Motor neuron (in vitro differentiated cells): ENCODE data around the gene MAD1L1. TPM values are rescaled to one million over a fixed set of nuclear protein-coding genes. Genes with fewer than 3 reads are reported as not detected.
A peak's percentile ranks its signal among the peaks of the same experiment; 100 is the strongest.
"Not testable (repeated sequence)": the region's sequence is repeated elsewhere in the genome, so short reads cannot be mapped to it uniquely, and the experiment has no call there.

Experiments used
- ATAC-seq, 8 experiments: fragments of 200-7000 bp; cut with Tn5 transposase; replicated peaks in 6 of 8; 2 replicates each; pipeline ENCODE4 v1.8.0; 2021; ENCODE audit warnings: mild to moderate bottlenecking in 8 of 8, moderate library complexity in 8 of 8
- H3K27ac ChIP-seq, 2 donors: fragments of 250-450 bp; sonication (Bioruptor Pico); 2 replicates each; pipeline ENCODE4 v1.9.0; 2021; ENCODE audit warnings: antibody characterized with exemption in 2 of 2, mild to moderate bottlenecking in 2 of 2, moderate library complexity in 1 of 2
- H3K4me1 ChIP-seq, 2 donors: fragments of 250-450 bp; sonication (Bioruptor Pico); replicated peaks in 1 of 2; 2 replicates each; pipeline ENCODE4 v1.6.1; 2021; ENCODE audit warnings: antibody characterized with exemption in 2 of 2, mild to moderate bottlenecking in 2 of 2, moderate library complexity in 1 of 2
- H3K4me3 ChIP-seq, 5 donors: fragments of 250-450 bp; sonication (Bioruptor Pico); 2 replicates each; pipeline ENCODE4 v1.9.0; 2021; ENCODE audit warnings: antibody characterized with exemption in 5 of 5, mild to moderate bottlenecking in 5 of 5, moderate library complexity in 4 of 5
- WGBS, 10 experiments: fragments of 450-650 bp; shearing (Covaris generic); methylation state at CpG; one replicate each; pipeline ENCODE4 v1.0.0; 2022; 5-methylcytosine and 5-hydroxymethylcytosine counted together
- in situ Hi-C, 9 experiments: fragments of 400-800 bp; cut with MboI; loops; one replicate each; pipeline ENCODE4 v1.15.0; 2021; ENCODE audit warnings: low sequenced_read_pairs in 9 of 9, low pct_unique_long_range_greater_than_20kb in 2 of 9; ENCODE audit not compliant: unreplicated experiment in 9 of 9
- total RNA-seq, 8 experiments: library from RNA; unstranded; fragments of 300-600 nt; gene quantifications; 2 replicates each; pipeline versions ENCODE4 v1.2.3 to v1.2.4, GENCODE V29; 2022

MAD1L1 gene
- total RNA-seq, 8 experiments from 2014 or later: 24.0 to 68.8 (median 32.4) TPM

- Histone ChIP-seq H3K27ac (no peak overlapping the region), H3K4me3 (no peak overlapping the region), H3K4me1 (no peaks in the 10 kb centered on the region)
- in situ Hi-C loops: no loop called here
- 50 to 100% (median 100%) methylated on average over 1 to 2 of the region's 19 CpGs; no CpG with 5 or more reads in 7 of the 10 experiments for WGBS, 10 experiments
- ATAC-seq: no peak
Observed at GRCh38 chr7:1981201-1981877, 251.4 kb downstream of the MAD1L1 start.

DNA sequence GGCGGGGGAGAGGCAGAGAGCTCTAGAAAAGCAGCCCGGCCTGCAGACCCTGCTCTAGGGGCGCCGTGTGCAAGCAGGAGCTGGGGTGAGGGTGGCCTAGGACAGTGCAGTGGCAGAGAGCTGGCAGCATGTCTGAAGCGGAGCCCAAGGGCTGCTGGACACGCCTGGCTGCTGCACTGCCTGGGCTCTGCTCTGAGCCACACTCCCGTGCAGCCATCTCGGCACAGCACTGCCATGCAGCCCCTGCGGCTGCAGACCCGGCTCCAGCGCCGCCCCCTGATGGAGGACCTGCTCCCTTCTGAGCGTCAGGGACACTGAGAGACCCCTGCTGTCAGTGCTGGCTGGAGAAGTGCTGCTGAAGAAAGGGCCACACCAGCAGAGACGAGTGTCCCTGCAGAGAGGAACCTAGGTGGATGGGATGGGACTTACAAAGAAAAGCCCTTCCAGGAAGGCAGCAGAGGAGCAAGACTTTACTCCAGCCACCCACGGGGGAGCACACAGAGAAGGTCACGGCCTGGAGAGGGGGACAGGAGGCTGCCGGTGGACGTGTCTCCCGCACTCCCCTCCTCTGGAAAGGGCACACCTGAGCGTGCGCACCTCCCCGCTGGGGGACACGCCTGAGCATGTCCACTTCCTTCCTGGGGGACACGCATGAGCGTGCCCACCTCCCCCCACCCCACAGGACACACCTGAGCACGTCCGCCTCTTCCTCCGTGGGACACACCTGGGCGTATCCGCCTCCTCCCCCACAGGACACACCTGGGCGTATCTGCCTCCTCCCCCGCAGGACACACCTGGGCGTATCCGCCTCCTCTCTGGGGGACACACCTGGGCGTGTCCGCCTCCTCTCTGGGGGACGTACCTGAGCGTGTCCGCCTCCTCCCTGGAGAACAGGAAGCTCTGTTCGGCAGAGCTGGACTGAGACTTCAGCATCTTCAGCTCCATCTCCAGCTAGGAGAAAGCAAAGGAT lies 252.9 kb downstream of the MAD1L1 start:
- H3K4me1 ChIP-seq: no peaks in the 10 kb centered on the region
- 95 to 100% (median 100%) methylated on average over 1 to 4 of the region's 40 CpGs; no CpG with 5 or more reads in 5 of the 10 experiments for WGBS, 10 experiments
- peak in 1 of 8 experiments; percentile 14 for ATAC-seq
- in situ Hi-C loops: no loop called here
- H3K4me3 ChIP-seq: no peak overlapping the region
- H3K27ac ChIP-seq: no peak overlapping the region

- ATAC-seq: no peak
- Histone ChIP-seq H3K27ac (no peak overlapping the region), H3K4me1 (no peaks in the 10 kb centered on the region), H3K4me3 (no peak overlapping the region)
- WGBS, 10 experiments: 83 to 96% (median 91%) methylated on average over 5 to 7 of the region's 31 CpGs; no CpG with 5 or more reads in 7 of the 10 experiments
- in situ Hi-C loops: no loop called here
Observed at GRCh38 chr7:1978656-1979590, 253.8 kb downstream of the MAD1L1 start.

DNA sequence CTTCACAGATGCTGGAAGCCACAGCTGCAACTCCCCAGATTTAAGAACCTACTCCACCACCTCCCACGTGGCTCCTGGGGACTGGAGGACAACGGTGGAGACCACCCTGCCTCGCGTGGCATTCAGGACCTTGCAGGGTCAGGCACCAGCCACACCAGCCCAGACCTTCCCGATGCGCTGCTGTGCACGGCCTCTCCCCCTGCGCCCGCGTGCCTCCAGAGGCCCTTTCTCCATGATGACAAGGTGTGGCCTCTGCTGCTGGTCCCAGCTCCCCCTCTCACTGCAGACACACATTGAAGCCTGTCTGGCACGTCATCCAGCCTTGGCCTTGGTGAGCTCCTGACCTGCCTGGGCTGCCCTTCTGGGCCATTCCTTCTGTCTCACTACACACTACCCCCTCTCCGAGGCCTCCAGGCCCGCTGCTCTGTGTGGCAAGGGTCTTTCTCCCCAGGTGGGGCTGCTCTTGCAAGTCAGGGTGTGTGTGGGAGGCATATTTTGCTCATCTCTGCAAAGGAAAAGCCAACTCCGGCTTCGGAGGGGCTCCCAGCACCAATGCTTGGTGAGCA lies 254.8 kb downstream of the MAD1L1 start:
- ATAC-seq: no peak
- H3K4me1 ChIP-seq: no peaks in the 10 kb centered on the region
- 95 to 100% (median 100%) methylated on average over 1 to 4 of the region's 15 CpGs; no CpG with 5 or more reads in 6 of the 10 experiments for WGBS, 10 experiments
- in situ Hi-C loops: no loop called here
- H3K4me3 ChIP-seq: no peak overlapping the region
- no peak overlapping the region for H3K27ac ChIP-seq

DNA sequence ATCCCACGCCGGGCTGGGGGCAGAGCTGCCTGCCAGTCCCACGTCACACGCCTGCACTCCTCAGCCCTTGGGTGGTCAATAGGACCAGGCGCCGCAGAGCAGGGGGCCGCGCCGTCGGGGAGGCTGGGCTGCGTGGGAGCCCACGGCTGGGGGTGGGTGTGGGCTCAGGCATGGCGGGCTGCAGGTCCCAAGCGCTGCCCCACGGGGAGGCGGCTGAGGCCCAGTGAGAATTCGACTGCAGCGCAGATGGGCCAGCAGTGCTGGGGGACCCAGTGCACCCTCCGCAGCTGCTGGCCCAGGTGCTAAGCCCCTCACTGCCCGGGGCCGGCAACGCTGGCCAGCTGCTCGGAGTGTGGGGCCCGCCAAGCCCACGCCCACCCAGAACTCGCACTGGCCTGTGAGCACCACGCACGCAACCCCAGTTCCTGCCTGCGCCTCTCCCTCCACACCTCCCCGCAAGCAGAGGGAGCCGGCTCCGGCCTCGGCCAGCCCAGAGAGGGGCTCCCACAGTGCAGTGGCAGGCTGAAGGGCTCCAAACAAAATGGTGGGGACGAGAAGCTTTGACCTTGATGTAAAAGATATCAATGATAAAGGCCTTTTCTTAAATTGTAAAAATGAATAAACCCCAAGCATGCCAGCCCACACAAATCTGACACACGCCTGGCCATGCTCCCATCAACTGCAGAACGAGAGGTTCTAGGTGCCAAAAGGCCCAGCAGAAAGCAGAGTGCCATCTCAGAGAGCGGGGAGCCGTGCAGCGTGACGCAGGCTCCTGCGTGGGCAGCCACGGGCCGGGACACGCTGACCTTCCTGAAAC lies 255.5 kb downstream of the MAD1L1 start:
- ATAC-seq: no peak
- in situ Hi-C loops: no loop called here
- H3K27ac ChIP-seq: no peak overlapping the region
- 80 to 100% (median 99%) methylated on average over 1 to 13 of the region's 44 CpGs; no CpG with 5 or more reads in 4 of the 10 experiments for WGBS, 10 experiments
- H3K4me1 ChIP-seq: no peaks in the 10 kb centered on the region
- no peak overlapping the region for H3K4me3 ChIP-seq

GRCh38 chr7:1976521-1976920 lies 256.2 kb downstream of the MAD1L1 start:
- H3K27ac ChIP-seq, H3K4me3 ChIP-seq, in situ Hi-C loops, ATAC-seq, H3K4me1 ChIP-seq: not testable (repeated sequence)
- 86 to 100% (median 94%) methylated on average over 1 to 6 of the region's 8 CpGs; no CpG with 5 or more reads in 4 of the 10 experiments for WGBS, 10 experiments

- 82 to 100% (median 100%) methylated on average over 1 to 4 of the region's 12 CpGs; no CpG with 5 or more reads in 4 of the 10 experiments for WGBS, 10 experiments
- ATAC-seq: no peak
- Histone ChIP-seq H3K4me3 (no peak overlapping the region), H3K27ac (no peak overlapping the region), H3K4me1 (no peaks in the 10 kb centered on the region)
- in situ Hi-C loops: no loop called here
Observed at GRCh38 chr7:1975581-1975980, 257.2 kb downstream of the MAD1L1 start.

DNA sequence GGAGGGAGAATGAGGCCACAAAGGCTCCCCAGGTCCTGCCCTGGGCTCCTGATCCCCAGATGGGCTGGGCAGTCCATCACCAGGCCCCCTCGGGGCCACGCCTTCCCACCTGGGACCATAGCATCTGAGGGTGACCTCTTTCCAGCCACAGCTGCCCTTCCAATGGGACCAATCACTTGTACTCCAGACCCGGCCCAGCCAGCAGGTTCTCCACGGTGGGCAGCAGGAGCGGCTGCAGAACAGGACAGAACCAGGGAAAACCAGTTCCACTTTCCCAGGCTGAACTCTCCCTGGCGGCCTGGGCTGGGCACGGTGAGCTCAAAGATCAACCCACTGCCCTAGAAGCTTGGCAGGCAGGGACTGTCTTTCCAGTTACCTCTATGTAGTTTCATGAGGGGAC lies 257.6 kb downstream of the MAD1L1 start:
- in situ Hi-C loops: no loop called here
- WGBS, 10 experiments: 100% methylated on average over 1 to 4 of the region's 7 CpGs; no CpG with 5 or more reads in 6 of the 10 experiments
- no peak for ATAC-seq
- H3K4me1 ChIP-seq: no peaks in the 10 kb centered on the region
- no peak overlapping the region for H3K4me3 ChIP-seq
- H3K27ac ChIP-seq: no peak overlapping the region

GRCh38 chr7:1974290-1975101 lies 258.2 kb downstream of the MAD1L1 start:
- H3K4me3 ChIP-seq: no peak overlapping the region
- WGBS, 10 experiments: 49 to 88% (median 78%) methylated on average over 2 to 10 of the region's 19 CpGs
- no peaks in the 10 kb centered on the region for H3K4me1 ChIP-seq
- no peak for ATAC-seq
- in situ Hi-C loops: no loop called here
- no peak overlapping the region for H3K27ac ChIP-seq

- no peak for ATAC-seq
- no peak overlapping the region for H3K27ac ChIP-seq
- no peaks in the 10 kb centered on the region for H3K4me1 ChIP-seq
- WGBS, 10 experiments: 50 to 100% (median 94%) methylated on average over 2 to 6 of the region's 33 CpGs; no CpG with 5 or more reads in 5 of the 10 experiments
- in situ Hi-C loops: no loop called here
- no peak overlapping the region for H3K4me3 ChIP-seq
Observed at GRCh38 chr7:1973321-1974251, 259.2 kb downstream of the MAD1L1 start.
